ENCODE measurements around the gene OTUD5. TPM values are rescaled to one million over a fixed set of nuclear protein-coding genes. Genes with fewer than 3 reads are reported as not detected.

OTUD5 gene
- total RNA-seq, 1 experiment from 2014 or later: 62.5 TPM

GRCh38 chrX:48969471-48969870, 12.1 kb upstream of the OTUD5 start:
- Histone ChIP-seq H4K8ac (replicated peaks; ENCODE audit: insufficient read length, low read depth, low read length) (no peak overlapping the region), H2AFZ (ENCODE audit: low read length) (no peak overlapping the region), H4K91ac (ENCODE audit: insufficient read length, low read depth, low read length) (no peak overlapping the region), H2BK12ac (ENCODE audit: insufficient read length, low read depth, low read length) (no peak overlapping the region), H2BK20ac (ENCODE audit: low read depth, low read length, poor library complexity, severe bottlenecking) (no peak overlapping the region), H2BK120ac (ENCODE audit: low read depth, low read length, poor library complexity, severe bottlenecking) (no peak overlapping the region), H3K27ac (ENCODE audit: insufficient read length, low read depth, low read length) (no peak overlapping the region), H3K79me2 (ENCODE audit: insufficient read depth, low read length) (no peaks in the 10 kb centered on the region), H3K56ac (ENCODE audit: insufficient read length, low read depth, low read length) (no peak overlapping the region), H3K18ac (ENCODE audit: insufficient read length, low read depth, low read length) (no peak overlapping the region), H3K14ac (ENCODE audit: insufficient read depth, low read length) (no peak overlapping the region; the same call in 1 of the 2 replicates), H3K4me2 (ENCODE audit: insufficient read depth, insufficient read length, low read length) (no peak overlapping the region), H3K27me3 (ENCODE audit: insufficient read depth, low read length) (no peaks in the 10 kb centered on the region), H3K79me1 (ENCODE audit: insufficient read depth, low read depth, low read length, poor library complexity, severe bottlenecking) (no peaks in the 10 kb centered on the region), H3K4ac (ENCODE audit: low read depth, low read length) (no peak overlapping the region), H3K23me2 (ENCODE audit: insufficient read length, low read depth, low read length, poor library complexity, severe bottlenecking) (peaks cover 10% of the 10 kb centered on the region), H3K4me1 (ENCODE audit: insufficient read depth, low read length) (no peaks in the 10 kb centered on the region), H2BK15ac (ENCODE audit: low read depth, low read length) (no peak overlapping the region), H3K23ac (ENCODE audit: insufficient read length, low read depth, low read length) (no peak overlapping the region), H4K5ac (ENCODE audit: insufficient read length, low read depth, low read length) (no peak overlapping the region), H2BK5ac (ENCODE audit: insufficient read length, low read length) (no peak overlapping the region), H4K20me1 (ENCODE audit: control insufficient read depth, insufficient read depth, insufficient read length) (no peaks in the 10 kb centered on the region), H3K9ac (ENCODE audit: extremely low read depth, insufficient read length, low read length) (no peak overlapping the region), H3K9me3 (ENCODE audit: control insufficient read depth, low read depth, low read length) (no peaks in the 10 kb centered on the region), H2AK5ac (ENCODE audit: insufficient read length, low read length) (no peak overlapping the region), H3T11ph (ENCODE audit: low read length) (no peak overlapping the region)
- TF ChIP-seq CTCF (conservative IDR thresholded peaks at IDR 0.05): no peak
- no peak overlapping the region for H3K27ac Mint-ChIP-seq
- no peak for DNase-seq
- no peaks in the 10 kb centered on the region; the same call in 1 of the 2 replicates for H3K27me3 Mint-ChIP-seq (ENCODE audit: low read depth)
- peaks cover 66 to 80% of the 10 kb centered on the region in 2 experiments for H3K9me3 Mint-ChIP-seq
- WGBS (ENCODE audit: extremely low coverage, insufficient read length, low lambda C conversion rate): no CpG with 5 or more reads among the region's 28 CpGs
- no peak overlapping the region for H3K4me3 Mint-ChIP-seq
- H3K36me3 Mint-ChIP-seq (ENCODE audit: insufficient read depth in 1 of 3, low read depth in 3 of 3): peaks cover 5 to 11% (median 10%) of the 10 kb centered on the region in 3 experiments
- peaks cover 8 to 9% of the 10 kb centered on the region in 2 experiments; a peak in 3 of 4 replicates for H3K4me1 Mint-ChIP-seq
